IMR-90 (cell line): Measurements from ENCODE around the gene GRB14. TPM values are rescaled to one million over a fixed set of nuclear protein-coding genes. Genes with fewer than 3 reads are reported as not detected.

Experiments
- ATAC-seq: fragments of 200-7000 bp; cut with Tn5 transposase; 2 replicates; pipeline ENCODE4 v1.9.1; 2020; ENCODE audit warnings: low read depth, mild to moderate bottlenecking, moderate library complexity
- BruUV-seq: library from RNA; stranded (reverse); fragments of 400-500 nt; replicated peaks from 2 replicates; lab custom pipeline; 2021; lab: Mats Ljungman, UMichigan
- CTCF ChIA-PET: fragments of 300-600 bp; formaldehyde crosslinking; extraction: SDS; loops from one replicate; lab custom pipeline; 2021; ENCODE audit warnings: antibody characterized with exemption; lab: Yijun Ruan, JAX
- POLR2A ChIA-PET: fragments of 300-600 bp; sonication (Branson Sonifier 250); formaldehyde crosslinking; loops from one replicate; lab custom pipeline; 2022; ENCODE audit warnings: antibody characterized with exemption; ENCODE audit not compliant: unreplicated experiment; lab: Charles Lee
- DNase-seq: peaks from one replicate; pipeline ENCODE4 v3.0.0; 2013
- H2AFZ ChIP-seq: replicated peaks from 2 replicates; pipeline ENCODE3; 2013; ENCODE audit warnings: low read length, mild to moderate bottlenecking; ENCODE audit not compliant: poor library complexity
- H2AK5ac ChIP-seq: 2 replicates; pipeline ENCODE4 v1.6.1; 2013; ENCODE audit warnings: low read depth, low read length, inconsistent platforms
- H2AK9ac ChIP-seq: replicated peaks from 2 replicates; pipeline ENCODE3; 2013; ENCODE audit warnings: mild to moderate bottlenecking, low read depth, low read length, moderate library complexity; ENCODE audit not compliant: poor library complexity
- H2BK120ac ChIP-seq: 2 replicates; pipeline ENCODE4 v1.6.1; 2013; ENCODE audit warnings: low read depth, low read length, inconsistent platforms
- H2BK15ac ChIP-seq: 3 replicates; pipeline ENCODE4 v1.6.1; 2013; ENCODE audit warnings: low read depth, low read length, inconsistent platforms
- H2BK20ac ChIP-seq: 2 replicates; pipeline ENCODE4 v1.6.1; 2013; ENCODE audit warnings: low read depth, mild to moderate bottlenecking, inconsistent platforms, low read length, moderate library complexity
- H2BK5ac ChIP-seq: 2 replicates; pipeline ENCODE4 v1.6.1; 2013; ENCODE audit warnings: mild to moderate bottlenecking, low read depth, low read length, inconsistent platforms; ENCODE audit not compliant: poor library complexity, severe bottlenecking
- H3K14ac ChIP-seq: replicated peaks from 2 replicates; pipeline ENCODE4 v1.6.1; 2013; ENCODE audit warnings: low read depth, low read length, inconsistent platforms
- H3K18ac ChIP-seq: 2 replicates; pipeline ENCODE4 v1.6.1; 2013; ENCODE audit warnings: low read depth, low read length, control low read depth
- H3K23ac ChIP-seq: 2 replicates; pipeline ENCODE4 v1.6.1; 2013; ENCODE audit warnings: low read depth, low read length, inconsistent platforms
- H3K27ac ChIP-seq: 2 replicates; pipeline ENCODE4 v1.5.1; 2013; ENCODE audit warnings: mild to moderate bottlenecking, control low read depth, low read length; ENCODE audit not compliant: insufficient read depth
- H3K27me3 ChIP-seq: 2 replicates; pipeline ENCODE4 v1.6.1; 2013; ENCODE audit warnings: low read length; ENCODE audit not compliant: control insufficient read depth, insufficient read depth
- H3K36me3 ChIP-seq: 2 replicates; pipeline ENCODE4 v1.6.1; 2013; ENCODE audit warnings: low read length, mixed read lengths; ENCODE audit not compliant: control insufficient read depth, insufficient read depth
- H3K4ac ChIP-seq: 2 replicates; pipeline ENCODE4 v1.6.1; 2013; ENCODE audit warnings: low read depth, low read length, inconsistent platforms
- H3K4me1 ChIP-seq: 2 replicates; pipeline ENCODE4 v1.6.1; 2013; ENCODE audit warnings: low read length, mixed read lengths; ENCODE audit not compliant: control insufficient read depth, insufficient read depth
- H3K4me2 ChIP-seq: 2 replicates; pipeline ENCODE4 v1.6.1; 2013; ENCODE audit warnings: low read depth, mild to moderate bottlenecking, control low read depth, low read length, moderate library complexity
- H3K4me3 ChIP-seq: 2 replicates; pipeline ENCODE4 v1.5.1; 2013; ENCODE audit warnings: low read depth, mild to moderate bottlenecking, control low read depth, low read length, moderate library complexity; ENCODE audit not compliant: insufficient read depth
- H3K56ac ChIP-seq: 2 replicates; pipeline ENCODE4 v1.6.1; 2013; ENCODE audit warnings: low read length, inconsistent platforms; ENCODE audit not compliant: insufficient read depth; ENCODE audit errors: extremely low read depth
- H3K79me1 ChIP-seq, 2 experiments: 2 replicates each; pipeline ENCODE4 v1.6.1; 2013; ENCODE audit warnings: low read length in 2 of 2, inconsistent platforms in 1 of 2, low read depth in 1 of 2
- H3K9ac ChIP-seq: 2 replicates; pipeline ENCODE4 v1.6.1; 2013; ENCODE audit warnings: low read depth, low read length, control low read depth
- H3K9me1 ChIP-seq: 2 replicates; pipeline ENCODE4 v1.6.1; 2013; ENCODE audit warnings: low read length, inconsistent platforms; ENCODE audit not compliant: insufficient read depth
- H3K9me3 ChIP-seq: 2 replicates; pipeline ENCODE4 v1.6.1; 2013; ENCODE audit warnings: low read length; ENCODE audit not compliant: control insufficient read depth, insufficient read depth
- H4K20me1 ChIP-seq: 2 replicates; pipeline ENCODE4 v1.6.1; 2013; ENCODE audit warnings: low read length, inconsistent platforms; ENCODE audit not compliant: insufficient read depth
- H4K5ac ChIP-seq: 2 replicates; pipeline ENCODE4 v1.6.1; 2013; ENCODE audit warnings: mild to moderate bottlenecking, low read depth, low read length, control low read depth
- H4K8ac ChIP-seq, 2 experiments: 2 replicates each; pipeline ENCODE4 v1.6.1; 2013; ENCODE audit warnings: low read depth in 2 of 2, low read length in 2 of 2, control low read depth in 1 of 2, inconsistent platforms in 1 of 2
- H4K91ac ChIP-seq: 2 replicates; pipeline ENCODE4 v1.6.1; 2013; ENCODE audit warnings: low read depth, low read length, inconsistent platforms; ENCODE audit not compliant: insufficient read depth
- BHLHE40 ChIP-seq: fragments of 150-350 bp; IDR thresholded peaks from 2 replicates; pipeline ENCODE4 v1.6.1; 2016; ENCODE audit warnings: mild to moderate bottlenecking, low read depth, low read length
- ELK1 ChIP-seq: fragments of 150-350 bp; IDR thresholded peaks from 2 replicates; pipeline ENCODE4 v1.6.1; 2016; ENCODE audit warnings: low read depth, mild to moderate bottlenecking, low read length, moderate library complexity, borderline replicate concordance
- NFE2L2 ChIP-seq: fragments of 150-350 bp; IDR thresholded peaks from 2 replicates; pipeline ENCODE4 v1.6.1; 2016; ENCODE audit warnings: low read depth, mild to moderate bottlenecking, low read length
- RCOR1 ChIP-seq: IDR thresholded peaks from 2 replicates; pipeline ENCODE4 v1.6.1; 2012; ENCODE audit warnings: mild to moderate bottlenecking, low read length, improper control_type of control experiment; ENCODE audit not compliant: insufficient replicate concordance
- SMC3 ChIP-seq: fragments of 150-350 bp; IDR thresholded peaks from 2 replicates; pipeline ENCODE4 v1.6.1; 2016; ENCODE audit warnings: low read depth, mild to moderate bottlenecking, antibody characterized with exemption, low read length, moderate library complexity
- USF2 ChIP-seq: fragments of 150-350 bp; IDR thresholded peaks from 2 replicates; pipeline ENCODE4 v1.6.1; 2017; ENCODE audit warnings: mild to moderate bottlenecking, antibody characterized with exemption, low read length, low read depth
- WGBS, 2 experiments: methylation state at CpG; one replicate each; pipeline versions ENCODE4 v1.1.5 to v1.1.7; 2013; ENCODE audit warnings: missing lambda C conversion rate in 2 of 2; ENCODE audit not compliant: insufficient read length in 1 of 2; ENCODE audit errors: extremely low coverage in 2 of 2; 5-methylcytosine and 5-hydroxymethylcytosine counted together
- dilution Hi-C: fragments of 300-500 bp; cut with HindIII; formaldehyde crosslinking; loops from one replicate; pipeline ENCODE4 v1.14.3; 2018; ENCODE audit warnings: low sequenced_read_pairs; ENCODE audit not compliant: unreplicated experiment
- in situ Hi-C: fragments of 300-500 bp; cut with MboI; formaldehyde crosslinking; loops from 3 replicates; pipeline ENCODE4 v1.14.3; 2019; ENCODE audit warnings: low sequenced_read_pairs, inconsistent platforms, mixed read lengths
- intact Hi-C: fragments of 100-400 bp; cut with micrococcal nuclease; formaldehyde crosslinking; loops from 2 replicates; pipeline ENCODE4 v1.10.0; 2022
- polyA plus RNA-seq, 3 experiments: library from polyadenylated mRNA; depleted of rRNA; stranded (reverse); fragments of >200 nt; gene quantifications; 2 replicates each; pipeline ENCODE4 v1.2.3, GENCODE V29; 2012; ENCODE audit warnings: low replicate concordance in 1 of 3
- total RNA-seq: library from RNA; depleted of rRNA; stranded (reverse); fragments of >200 nt; gene quantifications from 2 replicates; pipeline ENCODE4 v1.2.3, GENCODE V29; 2012

GRB14 gene
- total and polyA plus RNA-seq, 2 of the 4 experiments (the other 2 are of a cell fraction) = not detected

GRCh38 chr2:164511738-164512137 is 109.5 kb downstream of the GRB14 start:
- no peak overlapping the region for H3K23ac ChIP-seq
- no peaks in the 10 kb centered on the region for H3K36me3 ChIP-seq
- TF ChIP-seq ELK1 (no peak), SMC3 (no peak), BHLHE40 (no peak), RCOR1 (no peak), NFE2L2 (no peak), USF2 (no peak)
- no peaks in the 10 kb centered on the region for H4K20me1 ChIP-seq
- no peak overlapping the region for H3K56ac ChIP-seq
- H3K4ac ChIP-seq = no peak overlapping the region
- H3K14ac ChIP-seq = no peak overlapping the region
- no peaks in the 10 kb centered on the region for H3K9me1 ChIP-seq
- no peak overlapping the region for H2AK9ac ChIP-seq
- H2BK15ac ChIP-seq = no peak overlapping the region
- BruUV-seq = no TSS peak
- intact Hi-C loops = no loop called here
- no CpG with 5 or more reads among the region's 4 CpGs for WGBS, 2 experiments
- H3K18ac ChIP-seq = no peak overlapping the region
- no peaks in the 10 kb centered on the region for H3K27me3 ChIP-seq
- no peak overlapping the region for H2BK120ac ChIP-seq
- ATAC-seq (no peak), DNase-seq (no peak)
- no peak overlapping the region for H4K91ac ChIP-seq
- H3K9me3 ChIP-seq = peaks cover 2% of the 10 kb centered on the region; the same call in 1 of the 2 replicates
- no peaks in the 10 kb centered on the region for H3K79me1 ChIP-seq
- no peak overlapping the region for H4K5ac ChIP-seq
- H3K4me1 ChIP-seq = no peaks in the 10 kb centered on the region
- ChIA-PET CTCF (no interaction called here), POLR2A (no interaction called here)
- no peak overlapping the region for H3K4me2 ChIP-seq
- dilution Hi-C loops = no loop called here
- H2BK20ac ChIP-seq = no peak overlapping the region
- no peak overlapping the region for H2AFZ ChIP-seq
- no peak overlapping the region for H2BK5ac ChIP-seq
- H3K9ac ChIP-seq = no peak overlapping the region
- in situ Hi-C loops = no loop called here
- H3K27ac ChIP-seq = no peak overlapping the region
- no peak overlapping the region for H4K8ac ChIP-seq
- no peak overlapping the region for H3K4me3 ChIP-seq
- H2AK5ac ChIP-seq = no peak overlapping the region
